Naive thymus-derived CD4-positive, alpha-beta T cell (primary cell): ENCODE data around the gene PTPRQ. TPM values are rescaled to one million over a fixed set of nuclear protein-coding genes. Genes with fewer than 3 reads are reported as not detected.

Experiments
- ATAC-seq: fragments of 150-1000 bp; cut with Tn5 transposase; 2 replicates; pipeline ENCODE4 v1.10.0; 2021; ENCODE audit warnings: mild to moderate bottlenecking, moderate library complexity
- CTCF ChIA-PET: fragments of 350-600 bp; sonication (Branson Sonifier 250); formaldehyde crosslinking; loops from one replicate; lab custom pipeline; 2021; ENCODE audit warnings: antibody characterized with exemption; lab: Charles Lee
- POLR2A ChIA-PET: fragments of 350-600 bp; sonication (Branson Sonifier 250); formaldehyde crosslinking; loops from one replicate; lab custom pipeline; 2021; ENCODE audit warnings: antibody characterized with exemption, inconsistent platforms; lab: Charles Lee
- DNase-seq, 9 donors: peaks; one replicate each; pipeline versions ENCODE4 v3.0.0 to v3.0.0-alpha.2; 2020 to 2022; ENCODE audit warnings: mixed read lengths in 1 of 9
- H3K27ac ChIP-seq: one replicate; pipeline ENCODE4 v1.7.0; 2013; ENCODE audit warnings: mild to moderate bottlenecking, low read depth, low read length, moderate library complexity
- H3K27me3 ChIP-seq, 2 donors: one replicate each; pipeline ENCODE4 v1.7.0; 2013; ENCODE audit warnings: low read length in 2 of 2, mild to moderate bottlenecking in 2 of 2, moderate library complexity in 2 of 2; ENCODE audit not compliant: control insufficient read depth in 2 of 2, insufficient read depth in 2 of 2
- H3K36me3 ChIP-seq, 3 experiments: 1 replicate in 2 of 3; 2 replicates in 1 of 3; pipeline ENCODE4 v1.7.0; 2013; ENCODE audit warnings: low read length in 3 of 3, mild to moderate bottlenecking in 3 of 3, moderate library complexity in 1 of 3; ENCODE audit not compliant: insufficient read depth in 3 of 3, control insufficient read depth in 2 of 3
- H3K4me1 ChIP-seq, 2 donors: one replicate each; pipeline ENCODE4 v1.7.0; 2013; ENCODE audit warnings: low read length in 2 of 2, mild to moderate bottlenecking in 2 of 2, moderate library complexity in 1 of 2; ENCODE audit not compliant: control insufficient read depth in 2 of 2, insufficient read depth in 2 of 2
- H3K4me3 ChIP-seq: 2 replicates; pipeline ENCODE4 v1.7.0; 2013; ENCODE audit warnings: mild to moderate bottlenecking, low read length
- H3K9me3 ChIP-seq, 3 experiments: 1 replicate in 2 of 3; 2 replicates in 1 of 3; pipeline ENCODE4 v1.7.0; 2013; ENCODE audit warnings: low read length in 3 of 3; ENCODE audit not compliant: control insufficient read depth in 2 of 3
- H3K27ac Mint-ChIP-seq, 9 donors: one replicate each; pipeline ENCODE4 v1.8.0; 2020 to 2022; ENCODE audit warnings: mixed read lengths in 9 of 9, mild to moderate bottlenecking in 8 of 9, moderate library complexity in 5 of 9, inconsistent platforms in 2 of 9
- H3K27me3 Mint-ChIP-seq, 5 donors: one replicate each; pipeline ENCODE4 v1.8.0; 2021 to 2022; ENCODE audit warnings: mixed read lengths in 5 of 5, mild to moderate bottlenecking in 1 of 5
- H3K36me3 Mint-ChIP-seq, 5 donors: one replicate each; pipeline ENCODE4 v1.8.0; 2020 to 2022; ENCODE audit warnings: mixed read lengths in 5 of 5, mild to moderate bottlenecking in 3 of 5, inconsistent platforms in 1 of 5
- H3K4me1 Mint-ChIP-seq, 7 donors: one replicate each; pipeline ENCODE4 v1.8.0; 2020 to 2022; ENCODE audit warnings: mixed read lengths in 7 of 7, mild to moderate bottlenecking in 3 of 7, inconsistent platforms in 1 of 7
- H3K4me3 Mint-ChIP-seq, 10 donors: one replicate each; pipeline ENCODE4 v1.8.0; 2020 to 2022; ENCODE audit warnings: mild to moderate bottlenecking in 10 of 10, mixed read lengths in 10 of 10, moderate library complexity in 6 of 10, inconsistent platforms in 2 of 10
- H3K9me3 Mint-ChIP-seq, 11 donors: one replicate each; pipeline ENCODE4 v1.8.0; 2020 to 2022; ENCODE audit warnings: mixed read lengths in 11 of 11, mild to moderate bottlenecking in 4 of 11, inconsistent platforms in 1 of 11, moderate library complexity in 1 of 11
- intact Hi-C, 2 donors: fragments of 100-400 bp; cut with micrococcal nuclease; formaldehyde crosslinking; loops; one replicate each; pipeline ENCODE4 v1.15.1; 2023
- polyA plus RNA-seq, 2 donors: library from polyadenylated mRNA; unstranded; fragments of 300-500 nt; fragmentation: Illumina TruSeq; gene quantifications; one replicate each; pipeline ENCODE4 v1.2.3, GENCODE V29; 2021
- total RNA-seq, 6 experiments: library from RNA in 5 of 6; stranded (reverse) in 5 of 6; gene quantifications; 1 replicate in 5 of 6; 2 replicates in 1 of 6; pipeline ENCODE4 v1.2.3 and lab custom pipeline; 2021 to 2026

PTPRQ gene
- total and polyA plus RNA-seq, 7 experiments from 2014 or later = not detected

- H3K27me3 ChIP-seq = no peaks in the 10 kb centered on the region
- no peaks in the 10 kb centered on the region for H3K36me3 Mint-ChIP-seq
- H3K9me3 Mint-ChIP-seq = peaks cover 0 to 6% (median 0%) of the 10 kb centered on the region in 11 donors
- no peaks in the 10 kb centered on the region for H3K4me1 Mint-ChIP-seq
- H3K27ac Mint-ChIP-seq = no peak overlapping the region
- no peak for DNase-seq
- H3K4me3 ChIP-seq = no peak overlapping the region
- no peak overlapping the region for H3K4me3 Mint-ChIP-seq
- H3K4me1 ChIP-seq = no peaks in the 10 kb centered on the region
- intact Hi-C loops = no loop called here
- no peak for ATAC-seq
- POLR2A ChIA-PET = no interaction called here
- no peaks in the 10 kb centered on the region for H3K27me3 Mint-ChIP-seq
- CTCF ChIA-PET = no interaction called here
- H3K27ac ChIP-seq = no peak overlapping the region
- H3K9me3 ChIP-seq = no peaks in the 10 kb centered on the region
- H3K36me3 ChIP-seq = no peaks in the 10 kb centered on the region
Measured at GRCh38 chr12:80622271-80622670, 178.2 kb downstream of the PTPRQ start.

GRCh38 chr12:80625051-80625450 is 181.0 kb downstream of the PTPRQ start:
- peaks cover 0 to 7% (median 0%) of the 10 kb centered on the region in 11 donors for H3K9me3 Mint-ChIP-seq
- H3K9me3 ChIP-seq = no peaks in the 10 kb centered on the region
- H3K4me3 ChIP-seq = no peak overlapping the region
- H3K27ac ChIP-seq = no peak overlapping the region
- H3K27me3 Mint-ChIP-seq = no peaks in the 10 kb centered on the region
- no peaks in the 10 kb centered on the region for H3K4me1 Mint-ChIP-seq
- no peaks in the 10 kb centered on the region for H3K4me1 ChIP-seq
- no peak overlapping the region for H3K4me3 Mint-ChIP-seq
- no peaks in the 10 kb centered on the region for H3K36me3 Mint-ChIP-seq
- H3K36me3 ChIP-seq = no peaks in the 10 kb centered on the region
- ATAC-seq = no peak
- no peak overlapping the region for H3K27ac Mint-ChIP-seq
- DNase-seq = no peak
- CTCF ChIA-PET = no interaction called here
- no peaks in the 10 kb centered on the region for H3K27me3 ChIP-seq
- POLR2A ChIA-PET = no interaction called here
- intact Hi-C loops = no loop called here

DNA sequence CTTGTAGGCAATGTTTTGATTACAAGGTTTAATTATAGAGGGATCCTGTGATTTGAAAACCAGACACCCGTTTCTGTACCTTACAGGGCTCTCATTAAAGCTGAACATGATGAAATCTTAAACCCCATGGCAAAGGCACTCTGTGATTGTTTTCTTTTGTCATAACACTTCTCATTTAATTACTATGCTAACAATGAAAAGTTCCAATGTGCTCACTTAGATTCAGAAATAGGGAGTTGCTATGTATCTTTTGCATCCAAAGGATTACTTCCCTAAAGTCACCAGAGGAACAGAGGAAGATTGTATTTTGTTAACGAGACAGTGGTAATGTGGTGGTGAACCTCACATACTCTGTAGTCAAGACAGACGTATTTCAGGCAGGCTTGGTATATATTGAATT is 181.9 kb downstream of the PTPRQ start:
- no peak overlapping the region for H3K4me3 Mint-ChIP-seq
- Histone ChIP-seq H3K4me1 (no peaks in the 10 kb centered on the region), H3K27ac (no peak overlapping the region), H3K9me3 (no peaks in the 10 kb centered on the region), H3K4me3 (no peak overlapping the region), H3K27me3 (no peaks in the 10 kb centered on the region), H3K36me3 (no peaks in the 10 kb centered on the region)
- ChIA-PET POLR2A (no interaction called here), CTCF (no interaction called here)
- ATAC-seq = no peak
- no peaks in the 10 kb centered on the region for H3K27me3 Mint-ChIP-seq
- no peak for DNase-seq
- no peaks in the 10 kb centered on the region for H3K36me3 Mint-ChIP-seq
- H3K4me1 Mint-ChIP-seq = no peaks in the 10 kb centered on the region
- intact Hi-C loops = no loop called here
- H3K27ac Mint-ChIP-seq = no peak overlapping the region
- peaks cover 0 to 7% (median 0%) of the 10 kb centered on the region in 11 donors for H3K9me3 Mint-ChIP-seq

DNA sequence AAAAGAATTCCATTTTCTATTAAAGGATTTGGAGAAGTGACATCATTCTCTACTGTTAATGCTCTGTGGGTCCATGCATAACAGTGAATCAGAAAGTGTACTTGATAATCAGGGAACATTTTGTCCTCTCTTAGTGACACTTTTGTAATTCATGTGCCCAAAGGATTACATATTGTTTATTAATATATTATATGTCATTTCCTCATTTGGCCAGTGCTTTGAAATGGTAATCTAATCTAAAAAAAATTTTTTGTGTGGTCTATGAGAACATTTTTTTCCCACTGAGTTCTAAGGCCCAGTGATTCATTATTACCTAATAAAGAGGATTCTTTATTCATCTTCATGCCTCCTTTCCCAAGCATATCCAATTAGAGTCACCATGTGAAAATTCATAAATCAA is 183.7 kb downstream of the PTPRQ start:
- Mint-ChIP-seq H3K4me3 (no peak overlapping the region), H3K36me3 (no peaks in the 10 kb centered on the region), H3K27ac (no peak overlapping the region), H3K4me1 (no peaks in the 10 kb centered on the region), H3K27me3 (no peaks in the 10 kb centered on the region), H3K9me3 (peaks cover 0 to 7% (median 0%) of the 10 kb centered on the region in 11 donors)
- Histone ChIP-seq H3K36me3 (no peaks in the 10 kb centered on the region), H3K27me3 (no peaks in the 10 kb centered on the region), H3K4me1 (no peaks in the 10 kb centered on the region), H3K9me3 (no peaks in the 10 kb centered on the region), H3K27ac (no peak overlapping the region), H3K4me3 (no peak overlapping the region)
- ChIA-PET CTCF (no interaction called here), POLR2A (no interaction called here)
- intact Hi-C loops = no loop called here
- no peak for DNase-seq
- no peak for ATAC-seq

DNA sequence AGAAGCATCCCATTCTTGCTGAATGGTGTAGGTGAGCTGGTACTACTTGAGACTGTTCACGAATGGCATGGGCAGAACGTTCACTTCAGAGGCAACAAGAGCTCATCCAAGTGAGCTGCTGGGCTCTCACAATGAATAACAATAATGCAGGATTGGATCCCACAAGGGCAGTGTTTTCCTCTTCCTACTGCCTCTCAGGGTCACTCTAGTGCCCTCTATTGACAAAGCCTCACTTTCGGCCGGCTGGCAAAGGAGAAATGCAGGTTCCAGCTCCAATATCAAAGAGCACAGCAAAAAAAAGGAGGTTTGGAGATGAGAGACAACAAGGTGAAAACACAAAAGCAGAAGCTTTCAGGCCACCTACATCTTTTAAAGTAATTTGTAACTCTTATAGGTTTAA is 188.8 kb downstream of the PTPRQ start:
- no peaks in the 10 kb centered on the region for H3K4me1 ChIP-seq
- no peak overlapping the region for H3K4me3 ChIP-seq
- H3K9me3 ChIP-seq = no peaks in the 10 kb centered on the region
- H3K27me3 ChIP-seq = no peaks in the 10 kb centered on the region
- ChIA-PET CTCF (no interaction called here), POLR2A (no interaction called here)
- DNase-seq = no peak
- H3K4me3 Mint-ChIP-seq = no peak overlapping the region
- no peak overlapping the region for H3K27ac ChIP-seq
- no peak overlapping the region for H3K27ac Mint-ChIP-seq
- intact Hi-C loops = no loop called here
- H3K9me3 Mint-ChIP-seq = peaks cover 0 to 10% (median 2%) of the 10 kb centered on the region in 11 donors
- no peak for ATAC-seq
- no peaks in the 10 kb centered on the region for H3K4me1 Mint-ChIP-seq
- no peaks in the 10 kb centered on the region for H3K36me3 ChIP-seq
- H3K36me3 Mint-ChIP-seq = no peaks in the 10 kb centered on the region
- no peaks in the 10 kb centered on the region for H3K27me3 Mint-ChIP-seq

GRCh38 chr12:80634903-80635302 is 190.9 kb downstream of the PTPRQ start:
- Mint-ChIP-seq H3K4me3 (no peak overlapping the region), H3K27me3 (no peaks in the 10 kb centered on the region), H3K9me3 (peaks cover 0 to 6% (median 0%) of the 10 kb centered on the region in 11 donors), H3K27ac (no peak overlapping the region), H3K36me3 (no peaks in the 10 kb centered on the region), H3K4me1 (no peaks in the 10 kb centered on the region)
- no peaks in the 10 kb centered on the region for H3K9me3 ChIP-seq
- H3K4me3 ChIP-seq = no peak overlapping the region
- intact Hi-C loops = no loop called here
- no peaks in the 10 kb centered on the region for H3K36me3 ChIP-seq
- H3K27me3 ChIP-seq = no peaks in the 10 kb centered on the region
- H3K4me1 ChIP-seq = no peaks in the 10 kb centered on the region
- ChIA-PET POLR2A (no interaction called here), CTCF (no interaction called here)
- H3K27ac ChIP-seq = no peak overlapping the region
- no peak for ATAC-seq
- no peak for DNase-seq

DNA sequence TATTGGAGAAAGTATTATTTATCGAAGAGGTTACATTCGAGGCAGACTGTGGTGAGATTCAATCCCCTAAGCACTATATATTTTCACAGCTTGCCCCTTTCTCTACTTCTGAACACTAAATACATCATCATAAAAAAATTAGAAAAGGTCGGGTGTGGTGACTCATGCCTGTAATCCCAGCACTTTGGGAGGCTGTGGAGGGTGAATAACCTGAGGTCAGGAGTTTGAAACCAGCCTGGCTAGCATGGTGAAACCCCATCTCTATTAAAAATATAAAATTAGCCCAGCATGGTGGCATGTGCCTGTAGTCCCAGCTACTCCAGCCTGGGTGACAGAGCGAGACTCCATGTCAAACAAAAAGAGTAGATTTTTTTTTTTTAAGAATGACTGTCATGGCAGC is 192.8 kb downstream of the PTPRQ start:
- Mint-ChIP-seq H3K27me3 (no peaks in the 10 kb centered on the region), H3K36me3 (peaks cover 0 to 2% (median 0%) of the 10 kb centered on the region in 5 donors), H3K4me3 (no peak overlapping the region), H3K27ac (no peak overlapping the region), H3K4me1 (peaks cover 0 to under 1% (median 0%) of the 10 kb centered on the region in 7 donors), H3K9me3 (peaks cover 0 to 13% (median 2%) of the 10 kb centered on the region in 11 donors)
- no peak overlapping the region for H3K27ac ChIP-seq
- intact Hi-C loops = no loop called here
- no peaks in the 10 kb centered on the region for H3K27me3 ChIP-seq
- ATAC-seq (no peak), DNase-seq (no peak)
- H3K4me1 ChIP-seq = no peaks in the 10 kb centered on the region
- ChIA-PET CTCF (no interaction called here), POLR2A (no interaction called here)
- no peaks in the 10 kb centered on the region for H3K36me3 ChIP-seq
- no peak overlapping the region for H3K4me3 ChIP-seq
- H3K9me3 ChIP-seq = no peaks in the 10 kb centered on the region
